ENCODE measurements around the gene WWC1.

The WWC1 gene

GRCh38 chr5:168407211-168407610, 115.8 kb downstream of the WWC1 start:
- no peaks in the 10 kb centered on the region for H3K36me3 ChIP-seq (replicated peaks)
- no peak overlapping the region for H3K4me3 ChIP-seq (ENCODE audit: low read depth, low read length)
- no peak overlapping the region for H3K27ac ChIP-seq
- TF ChIP-seq, protein P1, sequence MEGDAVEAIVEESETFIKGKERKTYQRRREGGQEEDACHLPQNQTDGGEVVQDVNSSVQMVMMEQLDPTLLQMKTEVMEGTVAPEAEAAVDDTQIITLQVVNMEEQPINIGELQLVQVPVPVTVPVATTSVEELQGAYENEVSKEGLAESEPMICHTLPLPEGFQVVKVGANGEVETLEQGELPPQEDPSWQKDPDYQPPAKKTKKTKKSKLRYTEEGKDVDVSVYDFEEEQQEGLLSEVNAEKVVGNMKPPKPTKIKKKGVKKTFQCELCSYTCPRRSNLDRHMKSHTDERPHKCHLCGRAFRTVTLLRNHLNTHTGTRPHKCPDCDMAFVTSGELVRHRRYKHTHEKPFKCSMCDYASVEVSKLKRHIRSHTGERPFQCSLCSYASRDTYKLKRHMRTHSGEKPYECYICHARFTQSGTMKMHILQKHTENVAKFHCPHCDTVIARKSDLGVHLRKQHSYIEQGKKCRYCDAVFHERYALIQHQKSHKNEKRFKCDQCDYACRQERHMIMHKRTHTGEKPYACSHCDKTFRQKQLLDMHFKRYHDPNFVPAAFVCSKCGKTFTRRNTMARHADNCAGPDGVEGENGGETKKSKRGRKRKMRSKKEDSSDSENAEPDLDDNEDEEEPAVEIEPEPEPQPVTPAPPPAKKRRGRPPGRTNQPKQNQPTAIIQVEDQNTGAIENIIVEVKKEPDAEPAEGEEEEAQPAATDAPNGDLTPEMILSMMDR (IDR thresholded peaks at IDR 0.05; ENCODE audit: low read depth, low read length, missing control alignments) = no peak
- in situ Hi-C loops (cut with HindIII; ENCODE audit: low pct_ligation_motif_present, low sequenced_read_pairs) = no loop called here
- H3K27me3 ChIP-seq (replicated peaks) = no peaks in the 10 kb centered on the region
- no peak for DNase-seq

DNA sequence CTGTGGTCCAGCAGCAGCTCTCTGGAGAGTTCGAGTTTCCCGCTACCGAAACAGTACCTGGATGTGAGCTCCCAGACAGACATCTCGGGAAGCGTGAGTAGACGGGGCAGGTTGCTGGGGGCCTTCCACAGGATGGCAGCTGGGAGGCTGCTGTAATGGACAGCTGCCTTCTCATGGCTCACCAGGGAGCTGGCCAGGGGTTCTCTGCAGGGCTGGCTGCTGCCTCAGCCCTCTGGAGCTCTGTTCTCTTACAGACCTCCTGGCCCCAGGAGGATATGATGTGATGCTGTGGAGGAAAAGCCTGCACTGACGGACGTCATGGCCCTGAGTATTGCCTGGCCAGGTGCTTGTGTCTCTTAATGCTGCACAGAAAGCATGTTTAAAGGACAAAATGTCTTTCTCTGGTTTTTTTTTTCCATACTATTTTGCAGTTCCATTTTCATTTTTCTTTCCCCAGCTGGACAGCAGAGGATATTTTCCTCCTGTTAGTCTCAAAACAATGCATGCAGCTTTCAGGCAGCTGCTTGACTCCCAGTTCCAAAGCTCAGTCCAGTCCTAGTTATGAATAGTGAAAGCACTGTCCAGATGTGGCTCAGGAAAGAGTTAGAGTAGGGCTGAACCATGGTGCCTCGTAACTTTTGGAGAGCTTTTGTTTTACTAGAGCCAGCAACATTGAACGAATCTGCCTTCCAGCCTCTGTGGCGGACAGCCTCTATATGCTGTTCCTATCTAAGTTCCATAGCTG, 117.3 kb downstream of the WWC1 start:
- H3K27me3 ChIP-seq (replicated peaks) = no peaks in the 10 kb centered on the region
- H3K4me3 ChIP-seq (ENCODE audit: low read depth, low read length) = no peak overlapping the region
- in situ Hi-C loops (cut with HindIII; ENCODE audit: low pct_ligation_motif_present, low sequenced_read_pairs) = no loop called here
- TF ChIP-seq, protein P1 (IDR thresholded peaks at IDR 0.05; ENCODE audit: low read depth, low read length, missing control alignments) = no peak
- no peak overlapping the region for H3K27ac ChIP-seq
- no peak for DNase-seq
- no peaks in the 10 kb centered on the region for H3K36me3 ChIP-seq (replicated peaks)

DNA sequence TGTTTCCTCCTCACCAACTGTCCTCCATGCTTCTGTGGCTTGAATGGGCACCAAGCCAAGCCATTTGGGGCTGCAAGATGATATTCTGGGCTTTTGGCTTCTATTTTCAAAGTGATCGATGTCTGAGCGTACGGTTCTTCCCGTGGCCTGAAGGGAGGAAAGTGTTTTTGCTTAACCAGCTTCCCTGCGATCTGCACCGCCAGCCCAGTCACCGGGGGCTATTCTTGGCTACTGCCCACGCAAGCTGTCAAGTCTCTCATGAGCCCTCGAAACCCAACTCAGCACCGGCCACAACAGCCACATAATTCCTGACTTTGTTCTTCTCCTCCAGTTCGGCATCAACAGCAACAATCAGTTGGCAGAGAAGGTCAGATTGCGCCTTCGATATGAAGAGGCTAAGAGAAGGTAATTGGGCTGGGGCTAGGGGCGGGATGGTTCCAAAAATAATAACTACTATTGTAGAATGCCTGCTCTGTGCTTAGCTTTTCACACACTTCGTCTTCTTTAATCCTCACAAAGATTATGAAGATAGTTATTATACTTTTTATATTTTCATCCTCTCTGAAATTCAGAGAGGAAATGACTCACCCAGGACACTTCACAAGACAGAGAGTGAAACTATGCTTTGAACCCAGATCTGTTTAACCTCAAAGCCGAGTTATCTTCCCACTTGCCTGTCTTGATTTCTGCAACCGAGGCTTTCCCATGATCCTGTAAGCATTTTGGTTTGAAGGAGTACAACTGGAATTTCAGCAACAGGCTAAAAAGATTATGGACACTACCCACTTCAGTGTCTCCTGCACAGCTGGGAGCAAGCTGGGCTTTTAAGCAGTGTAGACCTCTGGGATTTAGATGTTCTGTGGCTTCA, 118.4 kb downstream of the WWC1 start:
- H3K36me3 ChIP-seq (replicated peaks) = no peaks in the 10 kb centered on the region
- in situ Hi-C loops (cut with HindIII; ENCODE audit: low pct_ligation_motif_present, low sequenced_read_pairs) = no loop called here
- peak overlapping the region; percentile 10 for H3K4me3 ChIP-seq (ENCODE audit: low read depth, low read length)
- DNase-seq = peak; percentile 71
- peak overlapping the region; percentile 37 for H3K27ac ChIP-seq
- TF ChIP-seq, protein P1 (IDR thresholded peaks at IDR 0.05; ENCODE audit: low read depth, low read length, missing control alignments) = no peak
- no peaks in the 10 kb centered on the region for H3K27me3 ChIP-seq (replicated peaks)

- in situ Hi-C loops (cut with HindIII; ENCODE audit: low pct_ligation_motif_present, low sequenced_read_pairs) = no loop called here
- Histone ChIP-seq H3K36me3 (replicated peaks) (no peaks in the 10 kb centered on the region), H3K4me3 (ENCODE audit: low read depth, low read length) (no peak overlapping the region), H3K27ac (no peak overlapping the region), H3K27me3 (replicated peaks) (no peaks in the 10 kb centered on the region)
- TF ChIP-seq, protein P1 (IDR thresholded peaks at IDR 0.05; ENCODE audit: low read depth, low read length, missing control alignments) = no peak
- no peak for DNase-seq
These were observed 120.4 kb downstream of the WWC1 start for GRCh38 chr5:168411871-168412270.

GRCh38 chr5:168413062-168413461, 121.6 kb downstream of the WWC1 start:
- DNase-seq = no peak
- Histone ChIP-seq H3K36me3 (replicated peaks) (no peaks in the 10 kb centered on the region), H3K4me3 (ENCODE audit: low read depth, low read length) (no peak overlapping the region), H3K27ac (no peak overlapping the region), H3K27me3 (replicated peaks) (no peaks in the 10 kb centered on the region)
- in situ Hi-C loops (cut with HindIII; ENCODE audit: low pct_ligation_motif_present, low sequenced_read_pairs) = no loop called here
- TF ChIP-seq, protein P1 (IDR thresholded peaks at IDR 0.05; ENCODE audit: low read depth, low read length, missing control alignments) = no peak

Measured in brain microvascular endothelial cell (primary cell).